GM10847 (cell line): ENCODE measurements around the gene ACACB.

Experiments
- POLR2A ChIP-seq: IDR thresholded peaks from 2 replicates; pipeline ENCODE4 v1.6.1; 2011; ENCODE audit not compliant: insufficient read length; ENCODE audit errors: extremely low read depth

The ACACB gene

GRCh38 chr12:109236257-109236656 is 119.9 kb downstream of the ACACB start:
- no peak for TF ChIP-seq POLR2A

- no peak for TF ChIP-seq POLR2A
Observed at GRCh38 chr12:109239179-109239578, 122.8 kb downstream of the ACACB start.

- TF ChIP-seq POLR2A, result no peak
Observed at GRCh38 chr12:109239691-109240090, 123.3 kb downstream of the ACACB start.

GRCh38 chr12:109240365-109240764 is 124.0 kb downstream of the ACACB start:
- TF ChIP-seq POLR2A, result no peak

- TF ChIP-seq POLR2A, result no peak
Observed at GRCh38 chr12:109241936-109242335, 125.5 kb downstream of the ACACB start.

GRCh38 chr12:109244073-109244472 is 127.7 kb downstream of the ACACB start:
- TF ChIP-seq POLR2A, result no peak

- TF ChIP-seq POLR2A, result no peak
Observed at GRCh38 chr12:109246221-109246620, 129.8 kb downstream of the ACACB start.

- TF ChIP-seq POLR2A, result no peak
Observed at GRCh38 chr12:109247831-109248654, 131.7 kb downstream of the ACACB start.

GRCh38 chr12:109250523-109250922 is 134.1 kb downstream of the ACACB start:
- no peak for TF ChIP-seq POLR2A

- TF ChIP-seq POLR2A, result no peak
Observed at GRCh38 chr12:109252799-109253198, 136.4 kb downstream of the ACACB start.

GRCh38 chr12:109253913-109254544 is 137.6 kb downstream of the ACACB start:
- TF ChIP-seq POLR2A, result no peak

- no peak for TF ChIP-seq POLR2A
Observed at GRCh38 chr12:109255377-109255776, 139.0 kb downstream of the ACACB start.

GRCh38 chr12:109256011-109256410 is 139.6 kb downstream of the ACACB start:
- no peak for TF ChIP-seq POLR2A

GRCh38 chr12:109258201-109258600 is 141.8 kb downstream of the ACACB start:
- no peak for TF ChIP-seq POLR2A

GRCh38 chr12:109258607-109259544 is 142.5 kb downstream of the ACACB start:
- no peak for TF ChIP-seq POLR2A

- no peak for TF ChIP-seq POLR2A
Observed at GRCh38 chr12:109259545-109259895, 143.1 kb downstream of the ACACB start.

- TF ChIP-seq POLR2A, result no peak
Observed at GRCh38 chr12:109261087-109261486, 144.7 kb downstream of the ACACB start.
